WTC11 (cell line): ENCODE results near the gene LPIN3.

Experiments
- ATF1 ChIP-seq: sonication (generic); formaldehyde crosslinking; IDR thresholded peaks from 2 replicates; pipeline ENCODE4 v1.8.1; 2023; ENCODE audit warnings: mild to moderate bottlenecking, moderate library complexity, missing genetic modification reagents
- CREM ChIP-seq: sonication (generic); formaldehyde crosslinking; IDR thresholded peaks from 2 replicates; pipeline ENCODE4 v1.8.1; 2022; ENCODE audit warnings: mild to moderate bottlenecking, missing genetic modification reagents, moderate library complexity
- ESRRA ChIP-seq: sonication (generic); formaldehyde crosslinking; IDR thresholded peaks from 2 replicates; pipeline ENCODE4 v1.8.1; 2022; ENCODE audit warnings: mild to moderate bottlenecking, missing genetic modification reagents, borderline replicate concordance
- ETV6 ChIP-seq: sonication (generic); formaldehyde crosslinking; IDR thresholded peaks from 2 replicates; pipeline ENCODE4 v1.8.1; 2022; ENCODE audit warnings: mild to moderate bottlenecking, missing genetic modification reagents
- GABPB1 ChIP-seq: sonication (generic); formaldehyde crosslinking; IDR thresholded peaks from 2 replicates; pipeline ENCODE4 v1.8.1; 2023; ENCODE audit warnings: mild to moderate bottlenecking, missing genetic modification reagents
- MXD4 ChIP-seq: fragments of 250-450 bp; sonication (Bioruptor Pico); IDR thresholded peaks from 2 replicates; pipeline ENCODE4 v1.8.0; 2021; ENCODE audit warnings: mild to moderate bottlenecking, moderate library complexity, borderline replicate concordance
- TEAD4 ChIP-seq: sonication (generic); formaldehyde crosslinking; IDR thresholded peaks from 2 replicates; pipeline ENCODE4 v1.8.0; 2022; ENCODE audit warnings: mild to moderate bottlenecking, missing genetic modification reagents
- ZNF423 ChIP-seq: fragments of 250-450 bp; sonication (Bioruptor Pico); IDR thresholded peaks from 2 replicates; pipeline ENCODE4 v2.1.2; 2022; ENCODE audit warnings: mild to moderate bottlenecking, moderate library complexity
- TF ChIP-seq, protein P1 (sequence below): fragments of 200-600 bp; IDR thresholded peaks from 2 replicates; pipeline ENCODE4 v1.8.0; 2022; ENCODE audit warnings: antibody characterized with exemption
- TF ChIP-seq, protein P2 (sequence below): sonication (generic); formaldehyde crosslinking; IDR thresholded peaks from 2 replicates; pipeline ENCODE4 v1.8.1; 2022; ENCODE audit warnings: mild to moderate bottlenecking, moderate library complexity, missing genetic modification reagents
- TF ChIP-seq, protein P3 (sequence below): sonication (generic); formaldehyde crosslinking; IDR thresholded peaks from 2 replicates; pipeline ENCODE4 v1.8.0; 2022; ENCODE audit warnings: mild to moderate bottlenecking, missing genetic modification reagents
- TF ChIP-seq, protein P4 (sequence below): sonication (generic); formaldehyde crosslinking; IDR thresholded peaks from 2 replicates; pipeline ENCODE4 v1.8.0; 2022; ENCODE audit warnings: missing genetic modification reagents

DNA sequence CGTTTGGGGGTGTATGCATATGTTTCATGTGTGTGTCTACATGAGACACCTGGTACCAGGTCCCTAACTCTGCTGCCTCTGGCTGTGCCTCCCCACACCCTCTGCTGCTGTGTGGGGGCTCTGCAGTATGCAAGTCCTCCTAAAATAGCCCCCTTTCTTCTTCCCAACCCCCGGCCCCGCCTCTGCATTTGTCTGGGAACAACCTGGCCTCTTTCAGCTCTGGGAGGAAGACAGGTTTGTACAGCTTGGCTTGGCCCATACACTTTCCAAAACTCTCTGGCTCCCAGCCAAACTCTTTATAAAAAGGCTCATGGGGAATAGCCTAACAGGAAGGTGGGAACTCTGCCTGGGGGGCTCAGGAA is 53.1 kb downstream of the LPIN3 start:
- TF ChIP-seq TEAD4 (no peak), ZNF423 (no peak), ATF1 (CRISPR knock-in tag) (no peak), MXD4 (CRISPR knock-in tag) (no peak), ESRRA (no peak), ETV6 (CRISPR knock-in tag) (no peak), CREM (CRISPR knock-in tag) (no peak), GABPB1 (no peak)
- TF ChIP-seq, protein P1, sequence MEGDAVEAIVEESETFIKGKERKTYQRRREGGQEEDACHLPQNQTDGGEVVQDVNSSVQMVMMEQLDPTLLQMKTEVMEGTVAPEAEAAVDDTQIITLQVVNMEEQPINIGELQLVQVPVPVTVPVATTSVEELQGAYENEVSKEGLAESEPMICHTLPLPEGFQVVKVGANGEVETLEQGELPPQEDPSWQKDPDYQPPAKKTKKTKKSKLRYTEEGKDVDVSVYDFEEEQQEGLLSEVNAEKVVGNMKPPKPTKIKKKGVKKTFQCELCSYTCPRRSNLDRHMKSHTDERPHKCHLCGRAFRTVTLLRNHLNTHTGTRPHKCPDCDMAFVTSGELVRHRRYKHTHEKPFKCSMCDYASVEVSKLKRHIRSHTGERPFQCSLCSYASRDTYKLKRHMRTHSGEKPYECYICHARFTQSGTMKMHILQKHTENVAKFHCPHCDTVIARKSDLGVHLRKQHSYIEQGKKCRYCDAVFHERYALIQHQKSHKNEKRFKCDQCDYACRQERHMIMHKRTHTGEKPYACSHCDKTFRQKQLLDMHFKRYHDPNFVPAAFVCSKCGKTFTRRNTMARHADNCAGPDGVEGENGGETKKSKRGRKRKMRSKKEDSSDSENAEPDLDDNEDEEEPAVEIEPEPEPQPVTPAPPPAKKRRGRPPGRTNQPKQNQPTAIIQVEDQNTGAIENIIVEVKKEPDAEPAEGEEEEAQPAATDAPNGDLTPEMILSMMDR, result no peak
- TF ChIP-seq, protein P2, sequence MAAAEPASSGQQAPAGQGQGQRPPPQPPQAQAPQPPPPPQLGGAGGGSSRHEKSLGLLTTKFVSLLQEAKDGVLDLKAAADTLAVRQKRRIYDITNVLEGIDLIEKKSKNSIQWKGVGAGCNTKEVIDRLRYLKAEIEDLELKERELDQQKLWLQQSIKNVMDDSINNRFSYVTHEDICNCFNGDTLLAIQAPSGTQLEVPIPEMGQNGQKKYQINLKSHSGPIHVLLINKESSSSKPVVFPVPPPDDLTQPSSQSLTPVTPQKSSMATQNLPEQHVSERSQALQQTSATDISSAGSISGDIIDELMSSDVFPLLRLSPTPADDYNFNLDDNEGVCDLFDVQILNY, result no peak
- TF ChIP-seq, protein P3, sequence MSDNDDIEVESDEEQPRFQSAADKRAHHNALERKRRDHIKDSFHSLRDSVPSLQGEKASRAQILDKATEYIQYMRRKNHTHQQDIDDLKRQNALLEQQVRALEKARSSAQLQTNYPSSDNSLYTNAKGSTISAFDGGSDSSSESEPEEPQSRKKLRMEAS, result no peak
- TF ChIP-seq, protein P4, sequence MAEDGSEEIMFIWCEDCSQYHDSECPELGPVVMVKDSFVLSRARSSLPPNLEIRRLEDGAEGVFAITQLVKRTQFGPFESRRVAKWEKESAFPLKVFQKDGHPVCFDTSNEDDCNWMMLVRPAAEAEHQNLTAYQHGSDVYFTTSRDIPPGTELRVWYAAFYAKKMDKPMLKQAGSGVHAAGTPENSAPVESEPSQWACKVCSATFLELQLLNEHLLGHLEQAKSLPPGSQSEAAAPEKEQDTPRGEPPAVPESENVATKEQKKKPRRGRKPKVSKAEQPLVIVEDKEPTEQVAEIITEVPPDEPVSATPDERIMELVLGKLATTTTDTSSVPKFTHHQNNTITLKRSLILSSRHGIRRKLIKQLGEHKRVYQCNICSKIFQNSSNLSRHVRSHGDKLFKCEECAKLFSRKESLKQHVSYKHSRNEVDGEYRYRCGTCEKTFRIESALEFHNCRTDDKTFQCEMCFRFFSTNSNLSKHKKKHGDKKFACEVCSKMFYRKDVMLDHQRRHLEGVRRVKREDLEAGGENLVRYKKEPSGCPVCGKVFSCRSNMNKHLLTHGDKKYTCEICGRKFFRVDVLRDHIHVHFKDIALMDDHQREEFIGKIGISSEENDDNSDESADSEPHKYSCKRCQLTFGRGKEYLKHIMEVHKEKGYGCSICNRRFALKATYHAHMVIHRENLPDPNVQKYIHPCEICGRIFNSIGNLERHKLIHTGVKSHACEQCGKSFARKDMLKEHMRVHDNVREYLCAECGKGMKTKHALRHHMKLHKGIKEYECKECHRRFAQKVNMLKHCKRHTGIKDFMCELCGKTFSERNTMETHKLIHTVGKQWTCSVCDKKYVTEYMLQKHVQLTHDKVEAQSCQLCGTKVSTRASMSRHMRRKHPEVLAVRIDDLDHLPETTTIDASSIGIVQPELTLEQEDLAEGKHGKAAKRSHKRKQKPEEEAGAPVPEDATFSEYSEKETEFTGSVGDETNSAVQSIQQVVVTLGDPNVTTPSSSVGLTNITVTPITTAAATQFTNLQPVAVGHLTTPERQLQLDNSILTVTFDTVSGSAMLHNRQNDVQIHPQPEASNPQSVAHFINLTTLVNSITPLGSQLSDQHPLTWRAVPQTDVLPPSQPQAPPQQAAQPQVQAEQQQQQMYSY, result no peak
